Measurements from ENCODE around the gene CA10. TPM values are rescaled to one million over a fixed set of nuclear protein-coding genes. Genes with fewer than 3 reads are reported as not detected.

The CA10 gene
- total and polyA plus RNA-seq, 2 of the 4 experiments (the other 2 are of a cell fraction) = not detected

- H2BK20ac ChIP-seq (ENCODE audit: low read depth, low read length) = no peak overlapping the region
- H3K18ac ChIP-seq (ENCODE audit: low read depth, low read length) = no peak overlapping the region
- no peaks in the 10 kb centered on the region for H3K4me1 ChIP-seq (ENCODE audit: control insufficient read depth, insufficient read depth, low read length)
- H4K8ac ChIP-seq (ENCODE audit: low read depth in 2 of 2, low read length in 2 of 2) = no peak overlapping the region
- dilution Hi-C loops (cut with HindIII; ENCODE audit: low sequenced_read_pairs, unreplicated experiment) = no loop called here
- H3K9me1 ChIP-seq (ENCODE audit: insufficient read depth, low read length) = no peaks in the 10 kb centered on the region
- H3K4ac ChIP-seq (ENCODE audit: low read depth, low read length) = no peak overlapping the region
- H2BK120ac ChIP-seq (ENCODE audit: low read depth, low read length) = no peak overlapping the region
- ATAC-seq (ENCODE audit: low read depth) = no peak
- H2AK9ac ChIP-seq (replicated peaks; ENCODE audit: low read depth, low read length, poor library complexity) = no peak overlapping the region
- TF ChIP-seq MAFK (IDR thresholded peaks at IDR 0.05; ENCODE audit: low read depth, low read length) (no peak), USF2 (IDR thresholded peaks at IDR 0.05; ENCODE audit: low read depth, low read length) (no peak), POLR2A (IDR thresholded peaks at IDR 0.05; ENCODE audit: low read depth, low read length) (no peak), MAZ (IDR thresholded peaks at IDR 0.05; ENCODE audit: borderline replicate concordance, low read depth, low read length) (no peak), NFE2L2 (IDR thresholded peaks at IDR 0.05; ENCODE audit: low read depth, low read length) (no peak), ELK1 (IDR thresholded peaks at IDR 0.05; ENCODE audit: borderline replicate concordance, low read depth, low read length) (no peak), SMC3 (IDR thresholded peaks at IDR 0.05; ENCODE audit: low read depth, low read length) (no peak), CTCF (conservative IDR thresholded peaks at IDR 0.05; ENCODE audit: low read depth, low read length) (no peak), RAD21 (IDR thresholded peaks at IDR 0.05; ENCODE audit: low read length) (no peak)
- intact Hi-C loops (cut with micrococcal nuclease) = no loop called here
- no peak overlapping the region for H2AK5ac ChIP-seq (ENCODE audit: low read depth, low read length)
- WGBS, 2 experiments (ENCODE audit: extremely low coverage in 2 of 2, insufficient read length in 1 of 2) = no CpG with 5 or more reads among the region's 6 CpGs
- no TSS peak for BruUV-seq (replicated peaks)
- H2BK5ac ChIP-seq (ENCODE audit: low read depth, low read length, poor library complexity, severe bottlenecking) = no peak overlapping the region
- no peak overlapping the region for H4K91ac ChIP-seq (ENCODE audit: insufficient read depth, low read depth, low read length)
- no peak overlapping the region for H3K14ac ChIP-seq (replicated peaks; ENCODE audit: low read depth, low read length)
- H3K4me3 ChIP-seq (ENCODE audit: insufficient read depth, low read depth, low read length) = no peak overlapping the region
- H3K23ac ChIP-seq (ENCODE audit: low read depth, low read length) = no peak overlapping the region
- H3K4me2 ChIP-seq (ENCODE audit: low read depth, low read length) = no peak overlapping the region
- no peak overlapping the region for H3K27ac ChIP-seq (ENCODE audit: insufficient read depth, low read length)
- no peaks in the 10 kb centered on the region for H3K79me1 ChIP-seq (ENCODE audit: low read depth in 1 of 2, low read length in 2 of 2)
- in situ Hi-C loops (cut with MboI; ENCODE audit: low sequenced_read_pairs) = no loop called here
- H3K27me3 ChIP-seq (ENCODE audit: control insufficient read depth, insufficient read depth, low read length) = no peaks in the 10 kb centered on the region
- H4K5ac ChIP-seq (ENCODE audit: low read depth, low read length) = no peak overlapping the region
- CTCF ChIA-PET = no interaction called here
- no peak overlapping the region for H2AFZ ChIP-seq (replicated peaks; ENCODE audit: low read length, poor library complexity)
- POLR2A ChIA-PET (ENCODE audit: unreplicated experiment) = no interaction called here
- no peaks in the 10 kb centered on the region for H3K36me3 ChIP-seq (ENCODE audit: control insufficient read depth, insufficient read depth, low read length)
- no peak overlapping the region for H3K9ac ChIP-seq (ENCODE audit: low read depth, low read length)
- H4K20me1 ChIP-seq (ENCODE audit: insufficient read depth, low read length) = no peaks in the 10 kb centered on the region
- no peak overlapping the region for H3K56ac ChIP-seq (ENCODE audit: extremely low read depth, insufficient read depth, low read length)
- no peak overlapping the region for H2BK15ac ChIP-seq (ENCODE audit: low read depth, low read length)
- DNase-seq = no peak
- peaks cover 13% of the 10 kb centered on the region for H3K9me3 ChIP-seq (ENCODE audit: control insufficient read depth, insufficient read depth, low read length)
Observed at GRCh38 chr17:52136166-52136565, 22.3 kb downstream of the CA10 start.
